Measurements from ENCODE around the gene GALNT17.

GRCh38 chr7:71539615-71540014 is 407.7 kb downstream of the GALNT17 start:
- TF ChIP-seq JUNB (IDR thresholded peaks at IDR 0.05) (no peak), CTCF (IDR thresholded peaks at IDR 0.05) (no peak), FOSL2 (IDR thresholded peaks at IDR 0.05) (no peak), FOSL2 (CRISPR knock-in tag; IDR thresholded peaks at IDR 0.05) (no peak), JUN (IDR thresholded peaks at IDR 0.05) (no peak), CEBPB (IDR thresholded peaks at IDR 0.05) (no peak), MAX (IDR thresholded peaks at IDR 0.05) (no peak), HDAC2 (IDR thresholded peaks at IDR 0.05) (no peak), POLR2AphosphoS2 (conservative IDR thresholded peaks at IDR 0.05; ENCODE audit: low read length) (no peak), ZFP36 (IDR thresholded peaks at IDR 0.05; ENCODE audit: borderline replicate concordance, partially characterized antibody) (no peak)
